Uterus (tissue), 4 donors: ENCODE measurements around the gene SMDT1. TPM values are rescaled to one million over a fixed set of nuclear protein-coding genes. Genes with fewer than 3 reads are reported as not detected.

Experiments used
- DNase-seq, 2 donors: peaks; one replicate each; pipeline ENCODE4 v3.0.0-alpha.2; 2019 to 2020
- H3K27ac ChIP-seq, 2 donors: fragments of 200-600 bp; sonication (generic); 1 replicate in 1 of 2; 2 replicates in 1 of 2; pipeline ENCODE4 v1.5.1; 2016 to 2018
- H3K27me3 ChIP-seq, 2 donors: fragments of 200-600 bp; sonication (generic); one replicate each; pipeline ENCODE4 v1.5.1; 2018 to 2019; ENCODE audit warnings: control low read depth in 1 of 2
- H3K36me3 ChIP-seq, 2 donors: fragments of 200-600 bp; sonication (generic); one replicate each; pipeline ENCODE4 v1.5.1; 2019; ENCODE audit warnings: control low read depth in 1 of 2
- H3K4me1 ChIP-seq, 2 donors: fragments of 200-600 bp; sonication (generic); one replicate each; pipeline ENCODE4 v1.5.1; 2018 to 2019; ENCODE audit warnings: control low read depth in 1 of 2
- H3K4me3 ChIP-seq, 2 donors: fragments of 200-600 bp; sonication (generic); 1 replicate in 1 of 2; 2 replicates in 1 of 2; pipeline ENCODE4 v1.5.1; 2018 to 2019; ENCODE audit warnings: mild to moderate bottlenecking in 1 of 2
- H3K9me3 ChIP-seq, 2 donors: fragments of 200-600 bp; sonication (generic); one replicate each; pipeline ENCODE4 v1.5.1; 2019; ENCODE audit warnings: control low read depth in 1 of 2
- POLR2A ChIP-seq, 2 donors: fragments of 450-650 bp; IDR thresholded peaks; one replicate each; pipeline ENCODE4 v1.6.1; 2016; ENCODE audit warnings: antibody characterized with exemption in 2 of 2, mild to moderate bottlenecking in 1 of 2, moderate library complexity in 1 of 2
- intact Hi-C: fragments of 100-400 bp; cut with DNase I; formaldehyde crosslinking; loops from one replicate; pipeline ENCODE4 v1.15.1; 2023; ENCODE audit warnings: low total_unique reads
- total RNA-seq, 4 donors: library from RNA; depleted of rRNA in 3 of 4; stranded (reverse); fragments of >200 nt in 3 of 4; gene quantifications; one replicate each; pipeline versions ENCODE4 v1.1.0 to v1.2.4, GENCODE V29; 2014 to 2023
- TF ChIP-seq, protein P1 (sequence below), 4 experiments: fragments of 200-600 bp in 2 of 4; fragments of 450-650 bp in 2 of 4; sonication (generic) in 2 of 4; IDR thresholded peaks; one replicate each; pipeline ENCODE4 v1.5.1; 2016 to 2019; ENCODE audit warnings: antibody characterized with exemption in 4 of 4, mild to moderate bottlenecking in 2 of 4, moderate library complexity in 1 of 4
- donor health status: DM: yes; HTN: yes; CAD: no.

SMDT1 gene, protein sequence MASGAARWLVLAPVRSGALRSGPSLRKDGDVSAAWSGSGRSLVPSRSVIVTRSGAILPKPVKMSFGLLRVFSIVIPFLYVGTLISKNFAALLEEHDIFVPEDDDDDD
- total RNA-seq: 10 to 100 TPM in 3 of 4 donors, 1 to 10 TPM in 1; 8.3 to 98.0 (median 33.2) TPM

DNA sequence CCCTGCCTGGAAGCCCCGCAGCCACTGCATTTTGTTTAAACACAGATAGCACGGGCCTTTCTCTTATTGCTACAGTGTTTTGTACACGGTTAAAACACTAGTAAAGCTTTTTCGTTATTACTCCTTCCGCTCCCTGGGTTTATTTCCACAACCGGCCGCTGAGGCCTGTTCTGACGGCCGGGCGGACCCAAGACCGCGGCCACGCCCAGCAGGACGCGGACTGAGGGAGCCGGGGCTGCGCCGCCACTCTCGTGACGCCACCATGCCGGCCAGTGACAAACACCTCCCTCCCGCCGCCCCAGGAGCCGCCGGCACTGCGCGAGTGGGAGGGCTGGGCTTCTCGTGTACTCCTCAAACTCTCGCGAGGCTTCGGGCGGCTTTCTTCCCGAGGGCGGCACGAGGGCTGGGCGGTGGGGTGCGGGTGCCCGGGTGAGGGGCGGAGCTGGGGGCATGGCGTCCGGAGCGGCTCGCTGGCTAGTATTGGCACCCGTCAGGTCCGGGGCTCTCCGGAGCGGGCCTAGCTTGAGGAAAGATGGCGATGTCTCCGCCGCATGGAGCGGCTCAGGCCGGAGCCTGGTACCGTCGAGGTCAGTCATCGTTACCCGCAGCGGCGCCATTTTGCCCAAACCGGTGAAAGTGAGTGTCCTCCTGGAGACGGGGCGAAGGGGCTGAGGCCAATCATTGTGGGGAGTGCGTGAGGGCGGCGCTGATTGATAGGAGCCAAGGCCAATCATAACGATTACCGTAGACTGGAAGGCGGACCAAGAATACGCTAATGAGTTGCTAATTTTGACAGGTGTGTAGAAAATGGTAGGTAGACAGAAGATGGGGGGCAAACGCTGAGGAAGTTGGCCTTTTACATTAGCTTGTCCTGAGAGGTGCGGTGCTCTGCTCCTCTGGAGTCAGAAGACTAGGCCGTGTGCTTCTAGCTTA lies at the start of gene SMDT1:
Gene SMDT1 (plus strand): TSS at position 382 of the 933 bp plus-strand sequence. CDS start 69 bp downstream, at position 451.
- TF ChIP-seq, protein P1, sequence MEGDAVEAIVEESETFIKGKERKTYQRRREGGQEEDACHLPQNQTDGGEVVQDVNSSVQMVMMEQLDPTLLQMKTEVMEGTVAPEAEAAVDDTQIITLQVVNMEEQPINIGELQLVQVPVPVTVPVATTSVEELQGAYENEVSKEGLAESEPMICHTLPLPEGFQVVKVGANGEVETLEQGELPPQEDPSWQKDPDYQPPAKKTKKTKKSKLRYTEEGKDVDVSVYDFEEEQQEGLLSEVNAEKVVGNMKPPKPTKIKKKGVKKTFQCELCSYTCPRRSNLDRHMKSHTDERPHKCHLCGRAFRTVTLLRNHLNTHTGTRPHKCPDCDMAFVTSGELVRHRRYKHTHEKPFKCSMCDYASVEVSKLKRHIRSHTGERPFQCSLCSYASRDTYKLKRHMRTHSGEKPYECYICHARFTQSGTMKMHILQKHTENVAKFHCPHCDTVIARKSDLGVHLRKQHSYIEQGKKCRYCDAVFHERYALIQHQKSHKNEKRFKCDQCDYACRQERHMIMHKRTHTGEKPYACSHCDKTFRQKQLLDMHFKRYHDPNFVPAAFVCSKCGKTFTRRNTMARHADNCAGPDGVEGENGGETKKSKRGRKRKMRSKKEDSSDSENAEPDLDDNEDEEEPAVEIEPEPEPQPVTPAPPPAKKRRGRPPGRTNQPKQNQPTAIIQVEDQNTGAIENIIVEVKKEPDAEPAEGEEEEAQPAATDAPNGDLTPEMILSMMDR (IDR thresholded peaks at IDR 0.05): peak in 1 of 4 experiments; percentile 29
- TF ChIP-seq POLR2A (IDR thresholded peaks at IDR 0.05): peak; percentile 95
- Histone ChIP-seq H3K4me3 (peak within 1 kb of the TSS; percentile 72), H3K27me3 (no peaks in the 10 kb centered on the region), H3K9me3 (no peaks in the 10 kb centered on the region), H3K27ac (peak within 1 kb of the TSS; percentile 98 to 99), H3K4me1 (peaks cover 11% of the 10 kb centered on the region in 2 donors), H3K36me3 (no peaks in the 10 kb centered on the region)
- intact Hi-C loops: no loop called here
- peak; percentile 98 to 99 for DNase-seq

DNA sequence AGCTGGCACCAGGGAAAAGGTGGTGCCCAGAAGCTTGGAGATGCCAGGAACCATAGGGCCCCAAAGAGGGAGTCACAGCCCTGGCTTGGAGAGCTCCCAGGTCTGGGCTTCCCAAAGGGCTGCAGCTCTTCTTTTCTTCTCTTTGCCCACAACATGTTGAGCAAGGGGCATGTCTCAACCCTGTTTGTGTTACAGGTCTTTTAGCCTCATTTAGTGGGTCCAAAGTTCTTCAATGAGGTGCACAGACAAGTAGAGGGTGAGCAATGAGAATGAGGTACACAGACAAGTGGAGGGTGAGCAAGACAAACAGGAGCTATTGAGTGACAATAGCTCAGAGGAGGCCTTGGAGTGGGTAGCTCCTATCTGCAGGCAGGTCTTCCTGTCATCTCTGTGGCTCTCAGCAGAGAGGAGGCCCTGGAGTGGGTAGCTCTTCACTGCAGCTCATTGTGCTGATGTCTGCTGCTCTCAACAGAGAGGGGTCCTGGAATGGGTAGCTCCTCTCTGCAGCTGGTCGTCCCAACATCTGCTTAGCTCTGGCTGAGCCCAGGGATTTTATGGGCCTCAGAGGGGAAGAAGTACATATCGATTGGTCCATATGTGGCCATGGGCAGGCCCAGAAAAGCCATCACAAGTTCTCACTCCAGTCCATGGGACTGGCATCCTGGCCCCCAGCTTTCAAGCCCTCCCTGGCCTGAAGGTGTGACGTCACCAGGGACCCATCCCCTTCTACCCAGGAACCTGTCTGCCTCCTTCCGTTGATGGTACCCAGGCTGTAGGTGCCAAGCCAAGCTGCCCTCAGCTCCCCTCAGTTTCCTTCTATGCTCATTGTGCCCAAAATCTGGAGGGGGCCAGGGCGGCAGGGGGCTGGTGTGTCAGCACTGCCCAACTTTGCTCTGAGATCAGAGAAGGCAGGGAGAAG lies 46.0 kb upstream of the SMDT1 start:
- intact Hi-C loops: no loop called here
- no peaks in the 10 kb centered on the region for H3K27me3 ChIP-seq
- TF ChIP-seq, protein P1 (IDR thresholded peaks at IDR 0.05): no peak
- no peak for TF ChIP-seq POLR2A (IDR thresholded peaks at IDR 0.05)

DNA sequence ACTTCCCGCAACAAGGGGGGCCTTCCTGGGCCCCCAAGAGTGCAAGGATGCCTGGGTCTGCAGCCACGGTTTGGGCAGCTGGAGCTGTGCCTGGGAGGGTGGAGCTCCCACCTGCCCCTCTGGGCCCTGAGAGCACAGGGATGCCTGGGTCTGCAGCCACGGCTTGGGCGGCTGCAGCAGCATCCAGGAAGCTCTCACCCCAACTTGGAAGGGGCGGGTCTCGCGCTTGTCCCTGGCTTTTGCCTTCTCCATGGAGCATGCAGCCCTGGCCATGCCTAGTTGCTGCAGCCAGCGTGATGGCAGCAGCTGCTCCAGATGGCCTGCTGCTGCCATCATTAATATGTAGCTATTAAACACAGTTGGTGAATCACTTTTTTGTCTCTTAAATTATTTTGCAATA lies 44.2 kb upstream of the SMDT1 start:
- H3K4me3 ChIP-seq: no peak overlapping the region
- H3K27me3 ChIP-seq: no peaks in the 10 kb centered on the region
- H3K4me1 ChIP-seq: no peaks in the 10 kb centered on the region
- H3K9me3 ChIP-seq: no peaks in the 10 kb centered on the region
- TF ChIP-seq, protein P1 (IDR thresholded peaks at IDR 0.05): no peak
- no peak for TF ChIP-seq POLR2A (IDR thresholded peaks at IDR 0.05)
- H3K36me3 ChIP-seq: no peaks in the 10 kb centered on the region
- no peak overlapping the region for H3K27ac ChIP-seq
- intact Hi-C loops: no loop called here
- no peak for DNase-seq

More for the DNA sequence above, 46.0 kb upstream of the SMDT1 start:
- H3K36me3 ChIP-seq: no peaks in the 10 kb centered on the region
- H3K27ac ChIP-seq: no peak overlapping the region
- H3K4me1 ChIP-seq: no peaks in the 10 kb centered on the region
- no peaks in the 10 kb centered on the region for H3K9me3 ChIP-seq
- DNase-seq: no peak
- no peak overlapping the region for H3K4me3 ChIP-seq

DNA sequence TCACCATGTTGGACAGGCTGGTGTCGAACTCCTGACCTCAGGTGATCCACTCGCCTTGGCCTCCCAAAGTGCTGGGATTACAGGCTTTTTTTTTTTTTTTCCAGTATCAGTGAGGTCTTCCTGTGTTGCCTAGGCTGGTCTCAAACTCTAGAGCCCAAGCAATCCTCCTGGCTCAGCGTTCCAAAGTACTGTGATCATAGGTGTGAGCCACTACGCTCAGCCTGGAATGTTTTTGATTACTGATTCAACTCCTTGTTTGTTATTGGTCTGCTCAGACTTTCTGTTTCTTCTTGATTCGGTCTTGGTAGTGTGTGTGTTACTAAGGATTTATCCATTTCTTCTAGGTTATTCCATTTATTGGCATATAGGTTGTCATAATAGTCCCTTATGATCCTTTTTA lies 40.2 kb upstream of the SMDT1 start:
- no peaks in the 10 kb centered on the region for H3K27me3 ChIP-seq
- no peaks in the 10 kb centered on the region for H3K4me1 ChIP-seq
- intact Hi-C loops: no loop called here
- TF ChIP-seq, protein P1 (IDR thresholded peaks at IDR 0.05): no peak
- TF ChIP-seq POLR2A (IDR thresholded peaks at IDR 0.05): no peak
- H3K27ac ChIP-seq: no peak overlapping the region
- peaks cover 0 to 9% of the 10 kb centered on the region in 2 donors for H3K9me3 ChIP-seq
- no peak for DNase-seq
- no peak overlapping the region for H3K4me3 ChIP-seq
- no peaks in the 10 kb centered on the region for H3K36me3 ChIP-seq
